ENCODE results near the gene ARSB.

GRCh38 chr5:78893940-78894677, 91.0 kb downstream of the ARSB start:
- TF ChIP-seq CTCF (IDR thresholded peaks at IDR 0.05) (no peak), POLR2A (IDR thresholded peaks at IDR 0.05) (no peak), POLR2AphosphoS5 (IDR thresholded peaks at IDR 0.05) (no peak), EP300 (IDR thresholded peaks at IDR 0.05; ENCODE audit: low read depth) (no peak)

Data from transverse colon (tissue), 4 donors.